Right renal pelvis (tissue), 4 donors: ENCODE data around the gene USH1C. TPM values are rescaled to one million over a fixed set of nuclear protein-coding genes. Genes with fewer than 3 reads are reported as not detected.

Source experiments
- DNase-seq, 4 donors: peaks; one replicate each; pipeline ENCODE4 v3.0.0-alpha.2; 2013; ENCODE audit warnings: low read depth in 4 of 4, low spot score in 3 of 4, missing footprints in 1 of 4
- polyA plus RNA-seq, 4 donors: library from polyadenylated mRNA; unstranded; fragments of 120-200 nt; gene quantifications; one replicate each; pipeline ENCODE4 v1.2.1, GENCODE V29; 2013; ENCODE audit not compliant: insufficient read length in 4 of 4

Gene USH1C
- polyA plus RNA-seq, 4 donors: 56.0 to 68.1 (median 65.4) TPM

- DNase-seq: no peak
These were observed 27.5 kb upstream of the USH1C start for GRCh38 chr11:17571431-17572358.

GRCh38 chr11:17570034-17570433 is 25.8 kb upstream of the USH1C start:
- no peak for DNase-seq

- DNase-seq: no peak
These were observed 24.7 kb upstream of the USH1C start for GRCh38 chr11:17568944-17569343.

GRCh38 chr11:17564687-17565042 is 20.4 kb upstream of the USH1C start:
- no peak for DNase-seq

- DNase-seq: no peak
These were observed 19.9 kb upstream of the USH1C start for GRCh38 chr11:17563961-17564686.

- DNase-seq: no peak
These were observed 19.0 kb upstream of the USH1C start for GRCh38 chr11:17563231-17563646.

- no peak for DNase-seq
These were observed 17.3 kb upstream of the USH1C start for GRCh38 chr11:17561526-17561925.

- no peak for DNase-seq
These were observed 16.8 kb upstream of the USH1C start for GRCh38 chr11:17561111-17561415.

GRCh38 chr11:17560281-17561110 is 16.3 kb upstream of the USH1C start:
- no peak for DNase-seq

GRCh38 chr11:17559341-17560087 is 15.3 kb upstream of the USH1C start:
- no peak for DNase-seq

GRCh38 chr11:17558916-17559315 is 14.7 kb upstream of the USH1C start:
- DNase-seq: no peak

- DNase-seq: no peak
These were observed 14.0 kb upstream of the USH1C start for GRCh38 chr11:17558025-17558780.

- DNase-seq: no peak
These were observed 12.8 kb upstream of the USH1C start for GRCh38 chr11:17556999-17557398.

GRCh38 chr11:17554487-17554886 is 10.3 kb upstream of the USH1C start:
- no peak for DNase-seq

GRCh38 chr11:17553249-17553546 is 9.0 kb upstream of the USH1C start:
- no peak for DNase-seq

GRCh38 chr11:17552392-17553248 is 8.4 kb upstream of the USH1C start:
- DNase-seq: no peak

- DNase-seq: no peak
These were observed 7.8 kb upstream of the USH1C start for GRCh38 chr11:17552041-17552355.

GRCh38 chr11:17551347-17552040 is 7.3 kb upstream of the USH1C start:
- no peak for DNase-seq
